Measurements from ENCODE around the gene TYMP. TPM values are rescaled to one million over a fixed set of nuclear protein-coding genes. Genes with fewer than 3 reads are reported as not detected.

Gene TYMP
- total RNA-seq, 2 donors from 2014 or later = 90.4 to 95.7 TPM

GRCh38 chr22:50532824-50533796, 3.3 kb upstream of the TYMP start:
- Histone ChIP-seq H3K27me3 (replicated peaks; ENCODE audit: insufficient read depth) (peaks cover 5% of the 10 kb centered on the region), H3K36me3 (no peaks in the 10 kb centered on the region), H3K4me1 (ENCODE audit: control insufficient read depth in 1 of 2, low read depth in 2 of 2) (peaks cover 15 to 36% of the 10 kb centered on the region in 2 donors), H3K27ac (peak overlapping the region; percentile 72 to 83), H3K4me3 (peak overlapping the region; percentile 78), H3K9me3 (no peaks in the 10 kb centered on the region)
- ATAC-seq (ENCODE audit: insufficient number of reproducible peaks, low FRiP score, low read depth) (no peak), DNase-seq (ENCODE audit: low spot score) (no peak)
- TF ChIP-seq CTCF (IDR thresholded peaks at IDR 0.05) = no peak

GRCh38 chr22:50531962-50532674, 2.3 kb upstream of the TYMP start:
- H3K27ac ChIP-seq = peak overlapping the region; percentile 72 to 83
- no peaks in the 10 kb centered on the region for H3K9me3 ChIP-seq
- no peak for TF ChIP-seq CTCF (IDR thresholded peaks at IDR 0.05)
- peaks cover 15 to 36% of the 10 kb centered on the region in 2 donors for H3K4me1 ChIP-seq (ENCODE audit: control insufficient read depth in 1 of 2, low read depth in 2 of 2)
- H3K36me3 ChIP-seq = no peaks in the 10 kb centered on the region
- ATAC-seq (ENCODE audit: insufficient number of reproducible peaks, low FRiP score, low read depth) = no peak
- H3K4me3 ChIP-seq = peak overlapping the region; percentile 78
- no peak for DNase-seq (ENCODE audit: low spot score)
- H3K27me3 ChIP-seq (replicated peaks; ENCODE audit: insufficient read depth) = peaks cover 5% of the 10 kb centered on the region

GRCh38 chr22:50531546-50531961, 1.7 kb upstream of the TYMP start:
- Histone ChIP-seq H3K27ac (peak overlapping the region; percentile 72 to 83), H3K4me1 (ENCODE audit: control insufficient read depth in 1 of 2, low read depth in 2 of 2) (peaks cover 20 to 41% of the 10 kb centered on the region in 2 donors)
- no peak for DNase-seq (ENCODE audit: low spot score)

GRCh38 chr22:50530877-50531545, 1.2 kb upstream of the TYMP start:
- no peak for DNase-seq (ENCODE audit: low spot score)
- H3K4me3 ChIP-seq = peak overlapping the region; percentile 78
- H3K27ac ChIP-seq = peak overlapping the region; percentile 72 to 83
- H3K9me3 ChIP-seq = no peaks in the 10 kb centered on the region
- TF ChIP-seq CTCF (IDR thresholded peaks at IDR 0.05) = no peak
- H3K4me1 ChIP-seq (ENCODE audit: control insufficient read depth in 1 of 2, low read depth in 2 of 2) = peaks cover 20 to 43% of the 10 kb centered on the region in 2 donors
- peaks cover 5% of the 10 kb centered on the region for H3K27me3 ChIP-seq (replicated peaks; ENCODE audit: insufficient read depth)
- peak; percentile 9 for ATAC-seq (ENCODE audit: insufficient number of reproducible peaks, low FRiP score, low read depth)
- no peaks in the 10 kb centered on the region for H3K36me3 ChIP-seq

More at GRCh38 chr22:50531546-50531961, 1.7 kb upstream of the TYMP start:
- Histone ChIP-seq H3K36me3 (no peaks in the 10 kb centered on the region), H3K4me3 (peak overlapping the region; percentile 78), H3K27me3 (replicated peaks; ENCODE audit: insufficient read depth) (peaks cover 5% of the 10 kb centered on the region), H3K9me3 (no peaks in the 10 kb centered on the region)
- no peak for ATAC-seq (ENCODE audit: insufficient number of reproducible peaks, low FRiP score, low read depth)
- TF ChIP-seq CTCF (IDR thresholded peaks at IDR 0.05) = no peak

Data from thoracic aorta (tissue), 2 donors.